NT2/D1 (cell line): ENCODE data around the gene GAS2L3.

ENCODE experiments used
- SUZ12 ChIP-seq: IDR thresholded peaks from 2 replicates; pipeline ENCODE4 v1.6.1; 2011; ENCODE audit not compliant: insufficient read length, insufficient read depth; ENCODE audit errors: extremely low read depth
- YY1 ChIP-seq: IDR thresholded peaks from 2 replicates; pipeline ENCODE4 v1.6.1; 2011; ENCODE audit not compliant: insufficient read length, insufficient read depth
- ZNF274 ChIP-seq: IDR thresholded peaks from 2 replicates; pipeline ENCODE4 v1.6.1; 2011; ENCODE audit warnings: mild to moderate bottlenecking, low read depth, low read length

- no peak for TF ChIP-seq ZNF274
- no peak for TF ChIP-seq YY1
- TF ChIP-seq SUZ12, result no peak
Measured at GRCh38 chr12:100528034-100528433, 45.5 kb upstream of the GAS2L3 start.
